Measurements from ENCODE around the gene SGK1. TPM values are rescaled to one million over a fixed set of nuclear protein-coding genes. Genes with fewer than 3 reads are reported as not detected.

Gene SGK1
- total and polyA plus RNA-seq, 10 of the 15 experiments (the other 5 are each of a cell fraction or from before 2014, with no cell fraction given) = 0.62 to 5.1 (median 2.9) TPM

- TF ChIP-seq E2F8 (IDR thresholded peaks at IDR 0.05; ENCODE audit: low read depth, partially characterized antibody) (no peak), CREB1 (IDR thresholded peaks at IDR 0.05; ENCODE audit: low read depth) (0 out of 2 replicates have a peak, but pooled peaks have one; percentile 24), HDAC6 (IDR thresholded peaks at IDR 0.05; ENCODE audit: unreplicated experiment) (no peak), SP1 (IDR thresholded peaks at IDR 0.05; ENCODE audit: low read depth, low read length) (peak; percentile 10), SREBF1 (IDR thresholded peaks at IDR 0.05; ENCODE audit: low read length) (peak; percentile 64; the same call in 1 of the 2 replicates), SRF (IDR thresholded peaks at IDR 0.05; ENCODE audit: low read depth in 2 of 2, low read length in 2 of 2) (no peak), NBN (IDR thresholded peaks at IDR 0.05) (0 out of 2 replicates have a peak, but pooled peaks have one; percentile 33), BMI1 (IDR thresholded peaks at IDR 0.05; ENCODE audit: borderline replicate concordance) (peak; percentile 54; the same call in 1 of the 2 replicates), MTA2 (IDR thresholded peaks at IDR 0.05; ENCODE audit: low read depth) (peak; percentile 91), MEF2A (IDR thresholded peaks at IDR 0.05; ENCODE audit: insufficient read depth, low read depth, low read length) (peak; percentile 99), FOXK2 (IDR thresholded peaks at IDR 0.05) (no peak), BCL11A (IDR thresholded peaks at IDR 0.05; ENCODE audit: low read depth, low read length) (peak; percentile 27; the same call in 1 of the 2 replicates), ATF2 (IDR thresholded peaks at IDR 0.05; ENCODE audit: low read length) (peak; percentile 94), BHLHE40 (IDR thresholded peaks at IDR 0.05; ENCODE audit: borderline replicate concordance in 1 of 2, low read depth in 2 of 2, low read length in 1 of 2) (peak in 1 of 2 experiments; percentile 68; a peak in 3 of 4 replicates), STAT3 (IDR thresholded peaks at IDR 0.05; ENCODE audit: low read depth, low read length) (no peak; the same call in 1 of the 2 replicates), RUNX3 (IDR thresholded peaks at IDR 0.05; ENCODE audit: low read length) (peak; percentile 76), IKZF1 (conservative IDR thresholded peaks at IDR 0.05) (peak; percentile 80), NFXL1 (IDR thresholded peaks at IDR 0.05; ENCODE audit: borderline replicate concordance) (no peak)
- TF ChIP-seq, protein P1, sequence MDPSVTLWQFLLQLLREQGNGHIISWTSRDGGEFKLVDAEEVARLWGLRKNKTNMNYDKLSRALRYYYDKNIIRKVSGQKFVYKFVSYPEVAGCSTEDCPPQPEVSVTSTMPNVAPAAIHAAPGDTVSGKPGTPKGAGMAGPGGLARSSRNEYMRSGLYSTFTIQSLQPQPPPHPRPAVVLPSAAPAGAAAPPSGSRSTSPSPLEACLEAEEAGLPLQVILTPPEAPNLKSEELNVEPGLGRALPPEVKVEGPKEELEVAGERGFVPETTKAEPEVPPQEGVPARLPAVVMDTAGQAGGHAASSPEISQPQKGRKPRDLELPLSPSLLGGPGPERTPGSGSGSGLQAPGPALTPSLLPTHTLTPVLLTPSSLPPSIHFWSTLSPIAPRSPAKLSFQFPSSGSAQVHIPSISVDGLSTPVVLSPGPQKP (IDR thresholded peaks at IDR 0.05; ENCODE audit: low read depth, low read length) = no peak
- TF ChIP-seq, protein P2, sequence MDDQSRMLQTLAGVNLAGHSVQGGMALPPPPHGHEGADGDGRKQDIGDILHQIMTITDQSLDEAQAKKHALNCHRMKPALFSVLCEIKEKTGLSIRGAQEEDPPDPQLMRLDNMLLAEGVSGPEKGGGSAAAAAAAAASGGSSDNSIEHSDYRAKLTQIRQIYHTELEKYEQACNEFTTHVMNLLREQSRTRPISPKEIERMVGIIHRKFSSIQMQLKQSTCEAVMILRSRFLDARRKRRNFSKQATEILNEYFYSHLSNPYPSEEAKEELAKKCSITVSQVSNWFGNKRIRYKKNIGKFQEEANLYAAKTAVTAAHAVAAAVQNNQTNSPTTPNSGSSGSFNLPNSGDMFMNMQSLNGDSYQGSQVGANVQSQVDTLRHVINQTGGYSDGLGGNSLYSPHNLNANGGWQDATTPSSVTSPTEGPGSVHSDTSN (IDR thresholded peaks at IDR 0.05; ENCODE audit: insufficient replicate concordance, low read depth, low read length) = no peak
- TF ChIP-seq, protein P3, sequence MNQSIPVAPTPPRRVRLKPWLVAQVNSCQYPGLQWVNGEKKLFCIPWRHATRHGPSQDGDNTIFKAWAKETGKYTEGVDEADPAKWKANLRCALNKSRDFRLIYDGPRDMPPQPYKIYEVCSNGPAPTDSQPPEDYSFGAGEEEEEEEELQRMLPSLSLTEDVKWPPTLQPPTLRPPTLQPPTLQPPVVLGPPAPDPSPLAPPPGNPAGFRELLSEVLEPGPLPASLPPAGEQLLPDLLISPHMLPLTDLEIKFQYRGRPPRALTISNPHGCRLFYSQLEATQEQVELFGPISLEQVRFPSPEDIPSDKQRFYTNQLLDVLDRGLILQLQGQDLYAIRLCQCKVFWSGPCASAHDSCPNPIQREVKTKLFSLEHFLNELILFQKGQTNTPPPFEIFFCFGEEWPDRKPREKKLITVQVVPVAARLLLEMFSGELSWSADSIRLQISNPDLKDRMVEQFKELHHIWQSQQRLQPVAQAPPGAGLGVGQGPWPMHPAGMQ (IDR thresholded peaks at IDR 0.05; ENCODE audit: borderline replicate concordance) = no peak
These were observed 81.8 kb downstream of the SGK1 start (continued) for GRCh38 chr6:134235937-134236751.
